ENCODE data around the gene ZNF275.

The ZNF275 gene

GRCh38 chrX:153366119-153366518 lies 32.2 kb downstream of the ZNF275 start:
- no peaks in the 10 kb centered on the region for H3K36me3 Mint-ChIP-seq (ENCODE audit: low read depth)
- H3K27ac Mint-ChIP-seq = no peak overlapping the region
- no peak overlapping the region for H3K4me3 Mint-ChIP-seq
- peaks cover 7% of the 10 kb centered on the region for H3K4me1 Mint-ChIP-seq (ENCODE audit: low read depth)
- no peaks in the 10 kb centered on the region for H3K9me3 Mint-ChIP-seq
- peaks cover 6% of the 10 kb centered on the region for H3K27me3 Mint-ChIP-seq

- Mint-ChIP-seq H3K27ac (no peak overlapping the region), H3K4me1 (ENCODE audit: low read depth) (peaks cover 7% of the 10 kb centered on the region), H3K9me3 (no peaks in the 10 kb centered on the region), H3K27me3 (peaks cover 6% of the 10 kb centered on the region), H3K4me3 (no peak overlapping the region), H3K36me3 (ENCODE audit: low read depth) (no peaks in the 10 kb centered on the region)
Measured at GRCh38 chrX:153366878-153367538, 33.1 kb downstream of the ZNF275 start.

GRCh38 chrX:153370293-153371055 lies 36.5 kb downstream of the ZNF275 start:
- no peak overlapping the region for H3K4me3 Mint-ChIP-seq
- H3K9me3 Mint-ChIP-seq = no peaks in the 10 kb centered on the region
- no peaks in the 10 kb centered on the region for H3K36me3 Mint-ChIP-seq (ENCODE audit: low read depth)
- peaks cover 7% of the 10 kb centered on the region for H3K4me1 Mint-ChIP-seq (ENCODE audit: low read depth)
- peaks cover 6% of the 10 kb centered on the region for H3K27me3 Mint-ChIP-seq
- no peak overlapping the region for H3K27ac Mint-ChIP-seq

GRCh38 chrX:153371256-153371655 lies 37.3 kb downstream of the ZNF275 start:
- H3K4me1 Mint-ChIP-seq (ENCODE audit: low read depth) = peaks cover 7% of the 10 kb centered on the region
- no peak overlapping the region for H3K4me3 Mint-ChIP-seq
- H3K27ac Mint-ChIP-seq = no peak overlapping the region
- H3K9me3 Mint-ChIP-seq = no peaks in the 10 kb centered on the region
- H3K36me3 Mint-ChIP-seq (ENCODE audit: low read depth) = no peaks in the 10 kb centered on the region
- H3K27me3 Mint-ChIP-seq = peaks cover 6% of the 10 kb centered on the region

- Mint-ChIP-seq H3K36me3 (ENCODE audit: low read depth) (no peaks in the 10 kb centered on the region), H3K9me3 (no peaks in the 10 kb centered on the region), H3K4me1 (ENCODE audit: low read depth) (peaks cover 7% of the 10 kb centered on the region), H3K27ac (no peak overlapping the region), H3K4me3 (no peak overlapping the region), H3K27me3 (peaks cover 6% of the 10 kb centered on the region)
Measured at GRCh38 chrX:153372949-153373348, 39.0 kb downstream of the ZNF275 start.

GRCh38 chrX:153374426-153374825 lies 40.5 kb downstream of the ZNF275 start:
- Mint-ChIP-seq H3K4me1 (ENCODE audit: low read depth) (peaks cover 7% of the 10 kb centered on the region), H3K36me3 (ENCODE audit: low read depth) (no peaks in the 10 kb centered on the region), H3K4me3 (no peak overlapping the region), H3K27me3 (peaks cover 5% of the 10 kb centered on the region), H3K9me3 (no peaks in the 10 kb centered on the region), H3K27ac (no peak overlapping the region)

GRCh38 chrX:153375571-153375970 lies 41.6 kb downstream of the ZNF275 start:
- H3K4me1 Mint-ChIP-seq (ENCODE audit: low read depth) = peaks cover 5% of the 10 kb centered on the region
- no peaks in the 10 kb centered on the region for H3K9me3 Mint-ChIP-seq
- H3K36me3 Mint-ChIP-seq (ENCODE audit: low read depth) = no peaks in the 10 kb centered on the region
- H3K4me3 Mint-ChIP-seq = no peak overlapping the region
- H3K27ac Mint-ChIP-seq = no peak overlapping the region
- peaks cover 2% of the 10 kb centered on the region for H3K27me3 Mint-ChIP-seq

- no peaks in the 10 kb centered on the region for H3K9me3 Mint-ChIP-seq
- H3K4me3 Mint-ChIP-seq = no peak overlapping the region
- no peaks in the 10 kb centered on the region for H3K27me3 Mint-ChIP-seq
- no peaks in the 10 kb centered on the region for H3K36me3 Mint-ChIP-seq (ENCODE audit: low read depth)
- H3K4me1 Mint-ChIP-seq (ENCODE audit: low read depth) = no peaks in the 10 kb centered on the region
- no peak overlapping the region for H3K27ac Mint-ChIP-seq
Measured at GRCh38 chrX:153377727-153378126, 43.8 kb downstream of the ZNF275 start.

- H3K4me1 Mint-ChIP-seq (ENCODE audit: low read depth) = no peaks in the 10 kb centered on the region
- H3K9me3 Mint-ChIP-seq = no peaks in the 10 kb centered on the region
- no peaks in the 10 kb centered on the region for H3K36me3 Mint-ChIP-seq (ENCODE audit: low read depth)
- no peak overlapping the region for H3K4me3 Mint-ChIP-seq
- no peaks in the 10 kb centered on the region for H3K27me3 Mint-ChIP-seq
- no peak overlapping the region for H3K27ac Mint-ChIP-seq
Measured at GRCh38 chrX:153378607-153379006, 44.7 kb downstream of the ZNF275 start.

- H3K36me3 Mint-ChIP-seq (ENCODE audit: low read depth) = no peaks in the 10 kb centered on the region
- no peak overlapping the region for H3K27ac Mint-ChIP-seq
- H3K4me1 Mint-ChIP-seq (ENCODE audit: low read depth) = no peaks in the 10 kb centered on the region
- H3K27me3 Mint-ChIP-seq = no peaks in the 10 kb centered on the region
- H3K9me3 Mint-ChIP-seq = no peaks in the 10 kb centered on the region
- H3K4me3 Mint-ChIP-seq = no peak overlapping the region
Measured at GRCh38 chrX:153379508-153379907, 45.6 kb downstream of the ZNF275 start.

GRCh38 chrX:153379971-153380581 lies 46.1 kb downstream of the ZNF275 start:
- Mint-ChIP-seq H3K27me3 (no peaks in the 10 kb centered on the region), H3K9me3 (no peaks in the 10 kb centered on the region), H3K27ac (no peak overlapping the region), H3K4me3 (no peak overlapping the region), H3K4me1 (ENCODE audit: low read depth) (no peaks in the 10 kb centered on the region), H3K36me3 (ENCODE audit: low read depth) (no peaks in the 10 kb centered on the region)

- Mint-ChIP-seq H3K36me3 (ENCODE audit: low read depth) (no peaks in the 10 kb centered on the region), H3K27ac (no peak overlapping the region), H3K27me3 (no peaks in the 10 kb centered on the region), H3K4me1 (ENCODE audit: low read depth) (no peaks in the 10 kb centered on the region), H3K4me3 (no peak overlapping the region), H3K9me3 (no peaks in the 10 kb centered on the region)
Measured at GRCh38 chrX:153380691-153381090, 46.7 kb downstream of the ZNF275 start.

GRCh38 chrX:153381684-153382532 lies 48.0 kb downstream of the ZNF275 start:
- Mint-ChIP-seq H3K4me1 (ENCODE audit: low read depth) (no peaks in the 10 kb centered on the region), H3K36me3 (ENCODE audit: low read depth) (no peaks in the 10 kb centered on the region), H3K27me3 (no peaks in the 10 kb centered on the region), H3K4me3 (no peak overlapping the region), H3K27ac (no peak overlapping the region), H3K9me3 (no peaks in the 10 kb centered on the region)

- Mint-ChIP-seq H3K4me1 (ENCODE audit: low read depth) (no peaks in the 10 kb centered on the region), H3K4me3 (no peak overlapping the region), H3K27me3 (no peaks in the 10 kb centered on the region), H3K36me3 (ENCODE audit: low read depth) (no peaks in the 10 kb centered on the region), H3K27ac (no peak overlapping the region), H3K9me3 (no peaks in the 10 kb centered on the region)
Measured at GRCh38 chrX:153382563-153383482, 48.9 kb downstream of the ZNF275 start.
